HepG2 (cell line): ENCODE results near the gene SNAP25. TPM values are rescaled to one million over a fixed set of nuclear protein-coding genes. Genes with fewer than 3 reads are reported as not detected.

ENCODE experiments used
- ATAC-seq: fragments of 200-7000 bp; cut with Tn5 transposase; 3 replicates; pipeline ENCODE4 v1.9.1; 2020; ENCODE audit warnings: mild to moderate bottlenecking, moderate library complexity
- BruUV-seq: library from RNA; stranded (reverse); fragments of 400-500 nt; replicated peaks from 2 replicates; lab custom pipeline; 2021; lab: Mats Ljungman, UMichigan
- CTCF ChIA-PET: fragments of 300-600 bp; formaldehyde crosslinking; extraction: SDS; loops from one replicate; lab custom pipeline; 2021; ENCODE audit warnings: low total read pairs, inconsistent platforms, low intra/inter-chr PET ratio; lab: Yijun Ruan, JAX
- POLR2A ChIA-PET: fragments of 350-600 bp; sonication (Branson Sonifier 250); formaldehyde crosslinking; loops from one replicate; lab custom pipeline; 2020; ENCODE audit warnings: antibody characterized with exemption, inconsistent platforms; lab: Yijun Ruan, JAX
- DNase-seq: peaks from one replicate; pipeline ENCODE4 v3.0.0-alpha.2; 2015; ENCODE audit warnings: low spot score
- FAIRE-seq: peaks from 3 replicates; lab custom pipeline; 2011; peaks lifted over from hg19 to GRCh38; lab: Jason Lieb, UNC
- H2AFZ ChIP-seq: one replicate; pipeline ENCODE4 v1.6.1; 2011; ENCODE audit warnings: low read length, inconsistent platforms
- H3K27ac ChIP-seq: fragments of 300-600 bp; 3 replicates; pipeline ENCODE4 v1.8.0; 2011; ENCODE audit warnings: mixed run types, mild to moderate bottlenecking, mixed read lengths, low read length, inconsistent platforms; ENCODE audit not compliant: insufficient read depth; ENCODE audit errors: extremely low read length
- H3K27me3 ChIP-seq, 2 experiments: fragments of 200-600 bp in 1 of 2; 2 replicates in 1 of 2; 3 replicates in 1 of 2; pipeline versions ENCODE4 v1.6.0 to v1.8.0; 2011; ENCODE audit warnings: low read length in 2 of 2, mild to moderate bottlenecking in 2 of 2, moderate library complexity in 2 of 2, inconsistent platforms in 1 of 2; ENCODE audit not compliant: insufficient read depth in 2 of 2, control insufficient read depth in 1 of 2
- H3K36me3 ChIP-seq, 2 experiments: fragments of 200-600 bp in 1 of 2; replicated peaks in 1 of 2; 2 replicates in 1 of 2; 3 replicates in 1 of 2; pipeline versions ENCODE4 v1.5.1 to v1.8.0; 2011; ENCODE audit warnings: low read length in 2 of 2, inconsistent platforms in 1 of 2; ENCODE audit not compliant: insufficient read depth in 2 of 2, control insufficient read depth in 1 of 2
- H3K4me1 ChIP-seq: 2 replicates; pipeline ENCODE4 v1.5.1; 2012; ENCODE audit warnings: low read length, inconsistent platforms; ENCODE audit not compliant: insufficient read depth
- H3K4me2 ChIP-seq: 2 replicates; pipeline ENCODE4 v1.6.0; 2011; ENCODE audit warnings: low read depth, low read length, inconsistent platforms
- H3K4me3 ChIP-seq, 3 experiments: fragments of 200-600 bp in 1 of 3; sonication (generic), shearing (Covaris generic) in 1 of 3; replicated peaks in 1 of 3; 2 replicates each; pipeline ENCODE4 v1.5.1; 2011 to 2016; ENCODE audit warnings: low read length in 3 of 3, inconsistent platforms in 2 of 3, low read depth in 2 of 3, mild to moderate bottlenecking in 2 of 3, control low read depth in 1 of 3, mixed read lengths in 1 of 3; ENCODE audit not compliant: insufficient read depth in 1 of 3
- H3K79me2 ChIP-seq: one replicate; pipeline ENCODE4 v1.6.1; 2011; ENCODE audit warnings: low read length, inconsistent platforms; ENCODE audit not compliant: insufficient read depth
- H3K9ac ChIP-seq: 2 replicates; pipeline ENCODE4 v1.6.0; 2011; ENCODE audit warnings: mild to moderate bottlenecking, low read depth, low read length, inconsistent platforms; ENCODE audit not compliant: insufficient read depth
- H3K9me3 ChIP-seq: 2 replicates; pipeline ENCODE4 v1.5.1; 2012; ENCODE audit warnings: mild to moderate bottlenecking, low read length
- H4K20me1 ChIP-seq: 2 replicates; pipeline ENCODE4 v1.6.0; 2011; ENCODE audit warnings: inconsistent platforms, mild to moderate bottlenecking, low read length, moderate library complexity; ENCODE audit not compliant: insufficient read depth
- BCL6 ChIP-seq: IDR thresholded peaks from 2 replicates; pipeline ENCODE4 v1.6.1; 2016; ENCODE audit warnings: missing genetic modification reagents, missing compliant biosample characterization
- CTCF ChIP-seq: sonication (generic); formaldehyde crosslinking; IDR thresholded peaks from 2 replicates; pipeline ENCODE4 v1.5.0; 2020; ENCODE audit warnings: mild to moderate bottlenecking, missing genetic modification reagents, moderate library complexity
- GLI4 ChIP-seq: sonication (generic); formaldehyde crosslinking; IDR thresholded peaks from 2 replicates; pipeline ENCODE4 v1.5.1; 2020; ENCODE audit warnings: missing genetic modification reagents, mild to moderate bottlenecking, moderate library complexity, borderline replicate concordance
- IKZF4 ChIP-seq: sonication (generic); formaldehyde crosslinking; IDR thresholded peaks from 2 replicates; pipeline ENCODE4 v1.5.1; 2020; ENCODE audit warnings: borderline replicate concordance, mild to moderate bottlenecking, low read depth, missing genetic modification reagents; ENCODE audit errors: not compliant biosample characterization
- KDM3A ChIP-seq: IDR thresholded peaks from 2 replicates; pipeline ENCODE4 v1.6.1; 2018; ENCODE audit warnings: low read depth, missing compliant biosample characterization
- MAFK ChIP-seq, 2 experiments: IDR thresholded peaks in 1 of 2; conservative IDR thresholded peaks in 1 of 2; 2 replicates each; pipeline ENCODE4 v1.6.1; 2011; ENCODE audit warnings: improper control_type of control experiment in 2 of 2, low read length in 2 of 2
- NCOR1 ChIP-seq: fragments of 200-600 bp; sonication (generic); IDR thresholded peaks from 2 replicates; pipeline ENCODE4 v1.7.0; 2017; ENCODE audit warnings: antibody characterized with exemption, low read length, borderline replicate concordance
- NFE2L2 ChIP-seq: fragments of 150-350 bp; IDR thresholded peaks from 2 replicates; pipeline ENCODE4 v1.6.1; 2014; ENCODE audit warnings: low read length
- RAD21 ChIP-seq: fragments of 450-650 bp; formaldehyde crosslinking; IDR thresholded peaks from 2 replicates; pipeline ENCODE4 v1.5.0; 2020; ENCODE audit warnings: mild to moderate bottlenecking
- RARA ChIP-seq: IDR thresholded peaks from 2 replicates; pipeline ENCODE4 v1.6.1; 2016; ENCODE audit warnings: missing genetic modification reagents, missing compliant biosample characterization
- REST ChIP-seq, 2 experiments: IDR thresholded peaks; 2 replicates each; pipeline ENCODE4 v1.6.1; 2011 to 2012; ENCODE audit warnings: low read length in 2 of 2, borderline replicate concordance in 1 of 2, low read depth in 1 of 2, mild to moderate bottlenecking in 1 of 2, moderate library complexity in 1 of 2
- SKI ChIP-seq: fragments of 450-650 bp; IDR thresholded peaks from one replicate; pipeline ENCODE4 v1.6.1; 2018; ENCODE audit warnings: mild to moderate bottlenecking; ENCODE audit not compliant: partially characterized antibody
- STAG1 ChIP-seq: sonication (generic); formaldehyde crosslinking; IDR thresholded peaks from 2 replicates; pipeline ENCODE4 v1.4.0; 2020; ENCODE audit warnings: missing genetic modification reagents
- ZNF362 ChIP-seq: sonication (generic); formaldehyde crosslinking; IDR thresholded peaks from 2 replicates; pipeline ENCODE4 v1.4.0; 2020; ENCODE audit warnings: missing genetic modification reagents, mild to moderate bottlenecking, borderline replicate concordance
- WGBS: methylation state at CpG from one replicate; pipeline ENCODE4 v1.1.6; 2017; ENCODE audit warnings: low lambda C conversion rate; 5-methylcytosine and 5-hydroxymethylcytosine counted together
- in situ Hi-C: cut with HindIII; loops from 2 replicates; pipeline ENCODE4 v1.10.0; 2017; ENCODE audit warnings: low pct_unique_long_range_greater_than_20kb; ENCODE audit not compliant: extremely low pct_ligation_motif_present
- intact Hi-C: fragments of 100-400 bp; cut with micrococcal nuclease; formaldehyde crosslinking; loops from one replicate; pipeline ENCODE4 v1.10.0; 2022; ENCODE audit not compliant: unreplicated experiment
- polyA plus RNA-seq, 8 experiments: library from polyadenylated mRNA; depleted of rRNA in 3 of 8; stranded (reverse) in 7 of 8; unstranded in 1 of 8; fragments of >200 nt; fragmentation: Illumina TruSeq in 4 of 8; extraction: Trizol in 4 of 8; gene quantifications; 2 replicates each; pipeline versions ENCODE4 v1.2.1 to v1.2.3, GENCODE V29; 2011 to 2016; ENCODE audit warnings: low read depth in 4 of 8, missing spikeins in 1 of 8, mixed read lengths in 1 of 8; ENCODE audit not compliant: insufficient read depth in 1 of 8
- total RNA-seq, 5 experiments: library from RNA; depleted of rRNA; stranded (reverse); fragments of >200 nt; fragmentation: Illumina TruSeq; extraction: Trizol; gene quantifications; 2 replicates each; pipeline ENCODE4 v1.2.3, GENCODE V29; 2016; ENCODE audit warnings: low read depth in 1 of 5

The SNAP25 gene
- total and polyA plus RNA-seq, 2 of the 13 experiments (the other 11 are each of a cell fraction or from before 2014, with no cell fraction given), result not detected

- 93% methylated on average over 1 of the region's 1 CpG for WGBS
- Histone ChIP-seq H3K9me3 (no peaks in the 10 kb centered on the region), H3K4me3 (no peak overlapping the region), H3K36me3 (no peaks in the 10 kb centered on the region), H4K20me1 (no peaks in the 10 kb centered on the region), H2AFZ (no peak overlapping the region), H3K27me3 (0 out of 5 replicates have a peak, but pooled peaks cover 0 to 1% of the 10 kb centered on the region in 2 experiments), H3K27ac (no peak overlapping the region), H3K4me1 (peaks cover 9% of the 10 kb centered on the region), H3K4me2 (no peak overlapping the region), H3K79me2 (no peaks in the 10 kb centered on the region), H3K9ac (no peak overlapping the region)
- CTCF ChIA-PET, result interaction anchor here (0.9 kb wide), 1 partner anchor 247 kb away, joined by 4 read pairs; no protein-coding TSS in a partner anchor
- ATAC-seq, result peak; percentile 89
- in situ Hi-C loops, result loop anchor here (5.0 kb wide), 1 partner anchor 248 kb away; no protein-coding TSS in a partner anchor
- DNase-seq, result peak; percentile 54
- POLR2A ChIA-PET, result no interaction called here
- intact Hi-C loops, result loop anchor here (1.0 to 5.0 kb wide), 2 partner anchors 247 to 608 kb away; no protein-coding TSS in a partner anchor
- peak; percentile 18 for FAIRE-seq
- BruUV-seq, result no TSS peak
- TF ChIP-seq KDM3A (CRISPR knock-in tag), result no peak
- TF ChIP-seq GLI4 (CRISPR knock-in tag), result 0 out of 2 replicates have a peak, but pooled peaks have one; percentile 46
- TF ChIP-seq BCL6, result 0 out of 2 replicates have a peak, but pooled peaks have one; percentile 14
- TF ChIP-seq IKZF4 (CRISPR knock-in tag), result no peak
- 0 out of 2 replicates have a peak, but pooled peaks have one; percentile 16 for TF ChIP-seq RARA (CRISPR knock-in tag)
- TF ChIP-seq SKI, result peak; percentile 44
- TF ChIP-seq NCOR1, result peak; percentile 36; the same call in 1 of the 2 replicates
- TF ChIP-seq NFE2L2, result peak; percentile 90
- TF ChIP-seq STAG1 (CRISPR knock-in tag), result peak; percentile 43
- peak; percentile 69; the same call in 1 of the 2 replicates for TF ChIP-seq ZNF362 (CRISPR knock-in tag)
- TF ChIP-seq RAD21 (CRISPR knock-in tag), result peak; percentile 34; the same call in 1 of the 2 replicates
- peak; percentile 47 for TF ChIP-seq CTCF
- TF ChIP-seq REST (IDR thresholded peaks at IDR 0.05; ENCODE audit: borderline replicate concordance in 1 of 2, low read depth in 1 of 2, low read length in 2 of 2), result peak in 1 of 2 experiments; percentile 27; a peak in 1 of 4 replicates
- peak; percentile 66 to 75 for TF ChIP-seq MAFK (conservative IDR thresholded peaks at IDR 0.05 in 1 of 2, IDR thresholded peaks at IDR 0.05 in 1 of 2; ENCODE audit: low read length in 2 of 2)
Observed at GRCh38 chr20:10225439-10226060, 6.9 kb downstream of the SNAP25 start.
